PC-9 (cell line): Measurements from ENCODE around the gene RUNX2.

ENCODE experiments used
- CTCF ChIP-seq: fragments of 200-600 bp; sonication (generic); conservative IDR thresholded peaks from 2 replicates; pipeline ENCODE4 v1.6.1; 2017; ENCODE audit warnings: mixed run types, antibody characterized with exemption, mild to moderate bottlenecking, moderate library complexity
- EZH2 ChIP-seq: fragments of 200-600 bp; sonication (generic); IDR thresholded peaks from 2 replicates; pipeline ENCODE4 v1.8.0; 2017; ENCODE audit warnings: antibody characterized with exemption, low read depth

- TF ChIP-seq CTCF (no peak), EZH2 (no peak)
Measured at GRCh38 chr6:45626087-45626891, 298.2 kb downstream of the RUNX2 start.
